Activated T-cell treated with anti-CD3 and anti-CD28 coated beads for 48 hours (primary cell): ENCODE measurements around the gene OPTC.
"Not testable (repeated sequence)": the region's sequence is repeated elsewhere in the genome, so short reads cannot be mapped to it uniquely, and the experiment has no call there.

Experiments used
- DNase-seq: peaks from one replicate; pipeline ENCODE4 v3.0.0-alpha.2; 2020; ENCODE audit warnings: low read depth

Gene OPTC

GRCh38 chr1:203517426-203518110 lies 23.6 kb downstream of the OPTC start:
- no peak for DNase-seq

GRCh38 chr1:203518139-203518538 lies 24.2 kb downstream of the OPTC start:
- DNase-seq: not testable (repeated sequence)

DNA sequence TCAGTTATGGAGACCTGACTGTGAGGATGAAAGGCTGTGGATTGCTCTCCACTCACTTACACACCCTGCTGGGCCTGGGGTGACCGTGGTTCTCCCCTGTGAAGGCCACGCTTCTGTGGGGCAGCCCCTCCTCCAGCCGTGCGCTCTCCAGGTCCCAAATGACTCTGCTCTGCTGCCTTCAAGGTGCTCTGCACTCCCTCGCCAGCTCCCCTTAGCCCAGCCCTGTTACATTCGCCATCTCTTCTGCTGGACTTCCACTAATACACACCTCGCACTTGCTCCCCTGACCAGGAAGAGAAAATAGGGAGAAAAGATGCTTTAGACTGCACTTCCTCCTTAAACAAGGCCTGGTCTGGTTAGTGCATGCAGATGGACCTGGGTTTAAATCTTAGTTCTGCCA lies 24.6 kb downstream of the OPTC start:
- DNase-seq: no peak

DNA sequence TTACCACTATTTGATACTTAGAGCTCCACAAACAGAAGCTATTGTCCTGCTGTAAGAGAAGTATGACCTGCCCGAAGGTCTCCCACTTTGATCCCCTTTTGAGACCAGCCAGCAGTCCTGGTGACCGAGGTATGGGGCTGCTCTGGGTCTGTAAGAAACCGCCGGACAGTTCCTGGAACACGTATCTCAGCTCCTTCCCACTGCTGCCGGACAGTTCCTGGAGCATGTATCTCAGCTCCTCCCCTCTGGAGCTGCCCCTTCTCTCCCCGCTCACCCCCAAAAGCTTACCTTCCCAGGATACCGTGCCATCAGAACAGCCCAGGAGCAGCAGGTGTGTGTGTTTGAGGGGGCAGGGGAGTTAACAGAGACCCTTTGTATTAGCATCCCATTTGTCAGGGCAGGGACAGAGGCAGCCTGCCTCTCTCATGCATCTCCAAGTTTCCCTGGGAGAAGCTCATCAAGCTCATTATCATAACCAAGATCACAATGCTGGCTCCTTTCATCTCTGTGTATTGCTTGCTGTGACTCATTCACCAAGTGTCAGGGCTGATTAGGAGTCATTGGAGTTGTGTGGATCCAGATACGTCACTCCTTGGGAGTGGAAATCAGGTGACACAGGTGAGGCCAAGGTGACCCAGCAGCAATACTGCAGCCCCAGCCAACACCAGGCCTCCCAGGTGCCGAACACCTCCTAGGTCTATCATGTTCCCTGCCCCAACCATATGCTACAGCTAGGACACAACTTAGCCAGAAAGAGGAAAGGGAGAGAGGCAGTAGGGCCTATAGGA lies 25.3 kb downstream of the OPTC start:
- DNase-seq: no peak

- DNase-seq: no peak
Measured at GRCh38 chr1:203519896-203520295, 25.9 kb downstream of the OPTC start.

DNA sequence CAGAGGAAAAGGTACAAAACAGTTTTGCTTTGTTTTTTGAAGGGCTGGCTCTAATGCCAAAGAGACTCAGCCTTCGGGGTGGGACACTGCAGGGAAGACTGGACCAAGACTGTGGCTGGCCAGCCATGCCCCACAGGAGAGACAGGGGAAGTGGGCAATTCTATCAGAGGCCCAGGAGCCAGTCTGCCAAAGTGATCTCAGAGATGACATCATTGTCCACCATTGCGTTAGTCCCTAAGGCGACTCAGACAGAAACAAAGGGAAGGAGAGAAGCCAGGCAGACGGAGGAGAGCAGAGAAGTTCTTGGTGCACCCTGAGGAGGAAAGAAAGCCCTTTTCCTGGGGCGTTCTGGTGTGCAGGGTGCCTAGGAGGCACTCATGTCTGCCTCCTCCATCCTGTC lies 26.4 kb downstream of the OPTC start:
- DNase-seq: no peak

DNA sequence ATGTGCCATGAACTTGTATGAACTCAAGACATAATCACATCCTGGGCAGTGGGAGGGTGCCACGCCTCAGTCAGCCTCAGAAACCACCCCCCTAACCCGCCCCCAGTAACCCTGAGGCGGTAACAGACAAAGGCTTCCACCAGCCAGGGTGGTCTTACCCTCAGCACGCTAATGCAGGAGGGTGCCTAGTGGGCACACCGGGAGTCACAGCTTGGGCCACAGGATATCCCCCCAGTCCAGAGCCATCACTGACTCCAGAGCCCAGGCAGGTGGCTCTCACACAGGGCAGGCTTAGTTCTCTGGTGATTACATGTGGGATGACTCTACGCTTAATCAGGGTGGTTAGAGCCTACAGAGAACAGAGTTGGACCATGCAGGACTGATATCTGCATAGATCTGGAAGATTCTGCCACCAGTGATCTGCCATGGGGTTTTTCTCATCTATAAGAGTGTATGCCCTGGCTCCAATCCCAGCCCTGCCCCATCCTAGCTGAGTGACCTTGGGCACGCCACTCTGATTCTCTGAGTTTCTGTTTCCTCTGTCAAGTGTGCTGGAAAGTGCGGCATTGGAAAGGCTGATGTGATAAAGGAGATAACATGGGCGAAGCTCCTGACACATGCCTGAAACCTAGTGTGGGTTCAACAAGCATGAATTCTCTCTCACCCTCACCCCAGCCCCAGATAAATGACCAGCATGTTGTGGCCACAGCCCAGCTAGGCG lies 27.3 kb downstream of the OPTC start:
- DNase-seq: no peak

- DNase-seq: no peak
Measured at GRCh38 chr1:203521812-203522211, 27.9 kb downstream of the OPTC start.

DNA sequence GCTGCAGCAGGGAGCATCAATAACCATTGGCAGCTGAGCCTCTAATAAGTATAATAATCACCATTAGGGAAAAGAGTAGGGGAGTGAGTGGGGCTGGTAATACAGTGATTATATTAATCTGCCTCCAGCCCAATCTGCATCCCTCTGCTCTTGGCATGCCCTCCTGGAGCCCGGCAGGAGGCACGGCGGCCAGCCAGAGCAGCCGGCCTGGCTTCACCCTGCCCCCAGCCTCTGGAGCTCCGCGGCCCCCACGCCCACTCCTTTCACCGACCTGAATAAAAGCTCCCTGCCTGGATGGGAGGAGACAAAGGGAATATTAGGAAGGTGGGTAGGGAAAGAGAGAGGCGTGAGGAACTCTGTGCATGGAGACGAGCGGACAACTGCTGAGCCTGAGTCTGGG lies 28.3 kb downstream of the OPTC start:
- DNase-seq: no peak

DNA sequence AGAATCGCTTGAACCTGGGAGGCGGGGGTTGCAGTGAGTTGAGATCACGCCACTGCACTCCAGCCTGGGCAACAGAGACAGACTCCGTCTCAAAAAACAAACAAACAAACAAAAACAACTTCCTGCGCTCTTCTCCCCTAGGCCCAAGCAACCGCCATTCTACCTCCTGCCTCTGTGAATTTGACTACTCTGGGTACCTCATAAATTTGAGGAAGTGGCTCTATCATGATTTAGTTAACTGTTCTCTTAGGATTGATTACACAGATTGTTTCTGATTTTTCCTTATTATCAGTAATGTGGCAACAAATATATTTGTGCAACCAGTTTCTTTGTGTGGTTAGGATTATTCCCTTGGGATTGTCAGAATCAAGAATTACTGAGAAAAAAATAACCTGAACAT lies 29.7 kb downstream of the OPTC start:
- DNase-seq: no peak

- DNase-seq: no peak
Measured at GRCh38 chr1:203524152-203524551, 30.2 kb downstream of the OPTC start.

GRCh38 chr1:203524824-203525223 lies 30.9 kb downstream of the OPTC start:
- no peak for DNase-seq

- no peak for DNase-seq
Measured at GRCh38 chr1:203525685-203526084, 31.7 kb downstream of the OPTC start.

- DNase-seq: no peak
Measured at GRCh38 chr1:203526130-203526529, 32.2 kb downstream of the OPTC start.

DNA sequence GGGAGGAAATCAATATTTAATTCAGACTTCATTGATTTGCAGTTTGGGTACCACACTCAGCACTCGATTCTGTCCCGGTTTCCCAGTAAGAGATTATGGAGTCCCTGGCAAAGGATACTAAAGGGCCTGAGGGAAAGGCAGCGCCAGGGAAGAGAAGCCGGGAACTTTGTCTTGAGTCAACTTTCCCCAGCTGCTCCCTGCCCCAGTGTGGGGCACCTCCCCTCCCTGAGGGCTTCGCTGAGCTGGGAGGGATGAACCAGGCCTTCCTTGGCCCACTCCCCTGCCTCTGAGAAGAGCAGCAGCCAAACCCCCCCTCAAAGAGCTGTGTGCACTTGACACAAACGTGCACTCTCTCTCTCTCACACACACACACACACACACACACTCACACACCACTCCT lies 32.6 kb downstream of the OPTC start:
- DNase-seq: no peak

GRCh38 chr1:203527013-203527412 lies 33.1 kb downstream of the OPTC start:
- no peak for DNase-seq

- DNase-seq: no peak
Measured at GRCh38 chr1:203528063-203528462, 34.1 kb downstream of the OPTC start.

- DNase-seq: no peak
Measured at GRCh38 chr1:203528976-203529835, 35.3 kb downstream of the OPTC start.

GRCh38 chr1:203531063-203531462 lies 37.1 kb downstream of the OPTC start:
- DNase-seq: no peak

DNA sequence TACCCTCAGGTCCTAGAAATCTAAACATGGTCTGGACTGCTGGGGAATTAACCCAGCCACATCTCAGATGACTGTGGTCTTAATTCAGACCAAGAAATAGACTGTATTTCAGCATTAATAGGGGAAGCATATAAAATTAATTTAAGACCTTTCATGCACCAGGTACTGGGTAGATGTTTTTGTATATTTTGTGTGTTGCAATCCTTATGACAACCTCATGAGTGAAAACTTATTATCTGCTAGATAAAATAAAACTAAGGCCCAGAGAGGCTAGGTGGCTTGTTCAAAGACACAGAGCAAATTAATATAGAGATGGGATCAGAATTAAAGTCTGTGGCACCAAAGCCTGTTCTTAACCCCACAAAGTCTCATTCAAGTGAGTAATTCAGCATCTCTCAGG lies 40.1 kb downstream of the OPTC start:
- DNase-seq: no peak

- no peak for DNase-seq
Measured at GRCh38 chr1:203534526-203534925, 40.6 kb downstream of the OPTC start.

- no peak for DNase-seq
Measured at GRCh38 chr1:203536575-203536974, 42.6 kb downstream of the OPTC start.
